Measurements from ENCODE around the gene RSPO3. TPM values are rescaled to one million over a fixed set of nuclear protein-coding genes. Genes with fewer than 3 reads are reported as not detected.

Gene RSPO3
- total RNA-seq, 1 experiment from 2014 or later = not detected

GRCh38 chr6:127090051-127090450 lies 28.4 kb upstream of the RSPO3 start:
- RAD21 ChIA-PET (ENCODE audit: low non-redundant PET in 1 of 2, low total read pairs in 2 of 2, uncharacterized antibody in 2 of 2, unreplicated experiment in 2 of 2) = no interaction called here
- H3K9me3 ChIP-seq (ENCODE audit: control insufficient read depth in 1 of 2, insufficient read depth in 1 of 2, low read depth in 1 of 2, low read length in 2 of 2) = no peaks in the 10 kb centered on the region
- BruUV-seq (replicated peaks) = no TSS peak
- intact Hi-C loops (cut with micrococcal nuclease) = loop anchor here (10.0 kb wide), 1 partner anchor 1165 kb away; no protein-coding TSS in a partner anchor
- POLR2A ChIA-PET = no interaction called here
- no peaks in the 10 kb centered on the region for H3K4me1 ChIP-seq (ENCODE audit: control insufficient read depth in 1 of 2, insufficient read depth in 2 of 2, low read length in 2 of 2)
- no peak overlapping the region for H3K9ac ChIP-seq (ENCODE audit: low read length)
- TF ChIP-seq SP1 (IDR thresholded peaks at IDR 0.05; ENCODE audit: low read depth) = no peak
- no peak for TF ChIP-seq ZBTB33 (IDR thresholded peaks at IDR 0.05; ENCODE audit: extremely low read depth, insufficient replicate concordance, low read length)
- TF ChIP-seq FOSL1 (IDR thresholded peaks at IDR 0.05; ENCODE audit: low read depth) = no peak
- no peak for TF ChIP-seq ZNF274 (IDR thresholded peaks at IDR 0.05; ENCODE audit: low read depth, low read length)
- no peak overlapping the region for H2AFZ ChIP-seq (ENCODE audit: low read depth, low read length, poor library complexity, severe bottlenecking)
- H3K27me3 ChIP-seq (ENCODE audit: insufficient read depth, low read length) = peaks cover 26% of the 10 kb centered on the region
- no peaks in the 10 kb centered on the region for H3K79me2 ChIP-seq (ENCODE audit: insufficient read depth, low read length)
- H3K36me3 ChIP-seq (ENCODE audit: control insufficient read depth in 1 of 2, insufficient read depth in 2 of 2, low read length in 2 of 2) = no peaks in the 10 kb centered on the region
- H3K4me2 ChIP-seq (ENCODE audit: low read length) = no peak overlapping the region
- no peak for DNase-seq (ENCODE audit: low read depth, low spot score)
- no peak overlapping the region for H3K27ac ChIP-seq (ENCODE audit: low read depth, low read length)
- H3K4me3 ChIP-seq (replicated peaks in 1 of 2; ENCODE audit: low read depth in 1 of 2, low read length in 2 of 2) = no peak overlapping the region
- H3K9me2 ChIP-seq (ENCODE audit: insufficient read depth) = no peaks in the 10 kb centered on the region
- CTCF ChIA-PET = no interaction called here
- H4K20me1 ChIP-seq (ENCODE audit: insufficient read depth) = no peaks in the 10 kb centered on the region
- ATAC-seq = no peak

- ChIA-PET POLR2A (no interaction called here), RAD21 (ENCODE audit: low non-redundant PET in 1 of 2, low total read pairs in 2 of 2, uncharacterized antibody in 2 of 2, unreplicated experiment in 2 of 2) (no interaction called here), CTCF (no interaction called here)
- no peak for TF ChIP-seq ELF1 (IDR thresholded peaks at IDR 0.05; ENCODE audit: borderline replicate concordance, low read depth)
- H3K27ac ChIP-seq (ENCODE audit: low read depth, low read length) = no peak overlapping the region
- no peaks in the 10 kb centered on the region for H3K9me2 ChIP-seq (ENCODE audit: insufficient read depth)
- no peak overlapping the region for H3K4me2 ChIP-seq (ENCODE audit: low read length)
- H3K36me3 ChIP-seq (ENCODE audit: control insufficient read depth in 1 of 2, insufficient read depth in 2 of 2, low read length in 2 of 2) = no peaks in the 10 kb centered on the region
- no peaks in the 10 kb centered on the region for H4K20me1 ChIP-seq (ENCODE audit: insufficient read depth)
- no peak for DNase-seq (ENCODE audit: low read depth, low spot score)
- no peak for ATAC-seq
- no peak overlapping the region for H3K4me3 ChIP-seq (replicated peaks in 1 of 2; ENCODE audit: low read depth in 1 of 2, low read length in 2 of 2)
- H3K9ac ChIP-seq (ENCODE audit: low read length) = no peak overlapping the region
- H3K27me3 ChIP-seq (ENCODE audit: insufficient read depth, low read length) = peaks cover 39% of the 10 kb centered on the region
- intact Hi-C loops (cut with micrococcal nuclease) = loop anchor here (10.0 kb wide), 1 partner anchor 1162 kb away; no protein-coding TSS in a partner anchor
- no peak overlapping the region for H2AFZ ChIP-seq (ENCODE audit: low read depth, low read length, poor library complexity, severe bottlenecking)
- H3K9me3 ChIP-seq (ENCODE audit: control insufficient read depth in 1 of 2, insufficient read depth in 1 of 2, low read depth in 1 of 2, low read length in 2 of 2) = no peaks in the 10 kb centered on the region
- no peaks in the 10 kb centered on the region for H3K4me1 ChIP-seq (ENCODE audit: control insufficient read depth in 1 of 2, insufficient read depth in 2 of 2, low read length in 2 of 2)
- no TSS peak for BruUV-seq (replicated peaks)
- no peaks in the 10 kb centered on the region for H3K79me2 ChIP-seq (ENCODE audit: insufficient read depth, low read length)
Observed at GRCh38 chr6:127092466-127092865, 26.0 kb upstream of the RSPO3 start.
